Astrocyte of the spinal cord (primary cell): ENCODE results near the gene POLR2J.

Experiments used
- DNase-seq: peaks from one replicate; pipeline ENCODE4 v3.0.0; 2011; ENCODE audit warnings: low read depth, low spot score
- H3K4me3 ChIP-seq: 2 replicates; pipeline ENCODE4 v1.5.1; 2011; ENCODE audit warnings: low read depth, mild to moderate bottlenecking, low read length, moderate library complexity
- in situ Hi-C: cut with HindIII; loops from 2 replicates; pipeline ENCODE4 v1.10.0; 2017; ENCODE audit warnings: low sequenced_read_pairs
- TF ChIP-seq, protein P1 (sequence below): IDR thresholded peaks from 2 replicates; pipeline ENCODE4 v1.5.1; 2012; ENCODE audit warnings: low read depth, mild to moderate bottlenecking, low read length, inconsistent platforms

The POLR2J gene

DNA sequence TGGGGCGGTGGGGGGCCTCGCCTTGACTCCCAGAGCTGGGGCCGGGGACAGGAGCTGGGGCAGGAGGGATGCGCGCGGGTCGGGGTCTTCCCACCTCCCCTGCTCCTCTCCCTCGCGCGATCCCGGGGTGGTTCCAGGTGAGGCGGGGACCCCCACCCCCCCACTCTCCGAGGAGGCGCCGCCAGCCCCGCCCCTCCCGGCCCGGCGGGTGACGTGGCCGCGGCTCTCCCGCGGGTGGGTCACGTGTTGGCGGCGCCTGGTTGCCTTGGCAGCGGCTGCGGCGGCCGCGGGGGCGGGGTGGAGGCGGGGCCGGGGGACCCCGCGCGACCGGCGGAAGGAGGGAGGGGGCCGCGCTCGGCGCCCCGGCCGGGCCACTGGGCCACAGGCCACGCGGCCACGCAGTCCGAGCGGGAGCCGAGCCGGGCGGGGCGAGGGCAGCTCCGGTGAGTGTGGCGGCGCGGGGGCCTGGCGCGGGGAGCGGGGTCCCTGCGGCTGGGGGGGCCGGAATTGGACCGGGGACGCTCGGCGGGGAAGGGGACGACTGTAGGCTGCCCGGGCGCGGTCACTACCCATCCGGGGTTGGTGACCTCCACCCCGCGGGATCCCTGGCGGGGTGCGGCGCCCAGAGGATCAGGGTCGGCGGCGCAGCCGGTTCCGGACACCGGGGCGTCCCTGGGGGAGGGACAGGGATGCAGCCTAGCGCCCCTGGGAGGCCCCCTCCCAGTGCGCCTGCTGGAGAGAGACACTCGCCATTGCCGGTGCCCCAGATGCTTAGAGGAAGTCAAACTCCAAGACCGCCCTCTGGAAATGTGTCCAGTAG is 45.3 kb downstream of the POLR2J start, which contains the start of gene ORAI2:
TSS of gene ORAI2 (plus strand) at position 357 of the 820 bp plus-strand sequence. CDS start 5,382 bp downstream, outside the sequence.
- in situ Hi-C loops = no loop called here
- peak; percentile 62 for DNase-seq
- TF ChIP-seq, protein P1, sequence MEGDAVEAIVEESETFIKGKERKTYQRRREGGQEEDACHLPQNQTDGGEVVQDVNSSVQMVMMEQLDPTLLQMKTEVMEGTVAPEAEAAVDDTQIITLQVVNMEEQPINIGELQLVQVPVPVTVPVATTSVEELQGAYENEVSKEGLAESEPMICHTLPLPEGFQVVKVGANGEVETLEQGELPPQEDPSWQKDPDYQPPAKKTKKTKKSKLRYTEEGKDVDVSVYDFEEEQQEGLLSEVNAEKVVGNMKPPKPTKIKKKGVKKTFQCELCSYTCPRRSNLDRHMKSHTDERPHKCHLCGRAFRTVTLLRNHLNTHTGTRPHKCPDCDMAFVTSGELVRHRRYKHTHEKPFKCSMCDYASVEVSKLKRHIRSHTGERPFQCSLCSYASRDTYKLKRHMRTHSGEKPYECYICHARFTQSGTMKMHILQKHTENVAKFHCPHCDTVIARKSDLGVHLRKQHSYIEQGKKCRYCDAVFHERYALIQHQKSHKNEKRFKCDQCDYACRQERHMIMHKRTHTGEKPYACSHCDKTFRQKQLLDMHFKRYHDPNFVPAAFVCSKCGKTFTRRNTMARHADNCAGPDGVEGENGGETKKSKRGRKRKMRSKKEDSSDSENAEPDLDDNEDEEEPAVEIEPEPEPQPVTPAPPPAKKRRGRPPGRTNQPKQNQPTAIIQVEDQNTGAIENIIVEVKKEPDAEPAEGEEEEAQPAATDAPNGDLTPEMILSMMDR = no peak
- peak within 1 kb of the TSS; percentile 65 for H3K4me3 ChIP-seq

DNA sequence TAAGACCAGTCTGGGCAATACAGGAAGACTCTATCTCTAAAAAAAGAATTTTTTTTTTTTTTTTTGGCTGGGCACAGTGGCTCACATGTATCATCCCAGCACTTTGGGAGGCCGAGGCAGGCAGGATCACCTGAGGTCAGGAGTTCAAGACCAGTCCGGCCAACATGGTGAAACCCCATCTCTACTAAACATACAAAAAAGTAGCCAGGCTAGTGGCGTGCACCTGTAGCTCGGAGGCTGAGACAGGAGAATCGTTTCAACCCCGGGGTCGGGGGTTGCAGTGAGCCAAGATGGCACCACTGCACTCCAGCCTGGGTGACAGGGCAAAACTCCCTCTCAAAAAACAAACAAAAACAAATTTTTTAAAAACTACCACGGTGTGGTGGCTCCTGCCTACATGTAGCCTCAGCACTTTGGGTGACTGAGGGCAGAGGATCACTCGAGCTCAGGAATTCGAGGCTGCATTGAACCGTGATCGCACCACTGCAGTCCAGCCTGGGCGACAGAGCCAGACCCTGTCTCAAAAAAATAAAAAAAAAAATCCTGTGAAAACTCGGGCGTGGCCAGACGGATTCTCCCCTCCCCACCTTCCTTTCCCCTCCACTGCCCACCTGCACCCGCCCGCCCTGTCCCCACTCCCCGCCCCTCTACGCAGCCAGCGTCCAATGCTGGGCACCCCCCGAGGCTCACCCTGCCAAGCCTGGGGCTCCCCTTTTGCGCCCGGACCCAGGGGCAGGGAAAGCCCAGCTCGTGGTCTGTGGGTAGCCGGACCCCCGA is 46.1 kb downstream of the POLR2J start:
- TF ChIP-seq, protein P1 = no peak
- H3K4me3 ChIP-seq = peak overlapping the region; percentile 65
- in situ Hi-C loops = no loop called here
- DNase-seq = no peak

DNA sequence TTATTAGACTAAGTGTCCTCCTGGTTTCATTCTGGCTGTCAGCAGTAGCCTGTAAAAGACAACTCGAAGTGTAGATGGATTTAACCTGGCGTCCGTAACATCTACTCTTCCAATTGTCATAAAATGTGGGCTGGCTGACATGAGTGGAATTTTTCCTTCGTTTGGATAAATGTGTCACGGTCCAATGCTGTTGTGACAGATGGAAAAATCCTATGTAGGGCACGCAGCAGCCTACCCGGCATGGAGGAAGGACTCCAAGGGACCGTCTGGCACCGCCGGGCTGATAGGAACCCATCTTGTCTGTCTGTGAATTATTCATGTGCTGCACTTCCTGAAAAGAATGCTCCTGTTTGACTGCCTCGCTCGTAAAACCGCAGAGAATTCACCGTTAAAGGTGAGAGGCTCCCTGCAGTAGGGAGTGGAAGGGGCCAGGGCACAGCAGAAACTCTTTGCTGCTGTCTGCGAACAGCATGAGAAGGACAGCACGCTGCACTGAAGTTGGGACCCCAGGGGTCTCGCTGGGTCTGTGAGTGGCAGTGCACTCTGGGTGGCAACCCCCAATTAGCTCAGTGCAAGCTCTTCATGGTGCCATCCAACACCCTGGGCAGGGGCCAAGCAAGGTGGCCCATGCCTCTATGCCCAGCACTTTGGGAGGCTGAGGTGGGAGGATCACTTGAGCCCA is 47.0 kb downstream of the POLR2J start:
- no peak for DNase-seq
- H3K4me3 ChIP-seq = no peak overlapping the region
- in situ Hi-C loops = no loop called here
- TF ChIP-seq, protein P1 = no peak

DNA sequence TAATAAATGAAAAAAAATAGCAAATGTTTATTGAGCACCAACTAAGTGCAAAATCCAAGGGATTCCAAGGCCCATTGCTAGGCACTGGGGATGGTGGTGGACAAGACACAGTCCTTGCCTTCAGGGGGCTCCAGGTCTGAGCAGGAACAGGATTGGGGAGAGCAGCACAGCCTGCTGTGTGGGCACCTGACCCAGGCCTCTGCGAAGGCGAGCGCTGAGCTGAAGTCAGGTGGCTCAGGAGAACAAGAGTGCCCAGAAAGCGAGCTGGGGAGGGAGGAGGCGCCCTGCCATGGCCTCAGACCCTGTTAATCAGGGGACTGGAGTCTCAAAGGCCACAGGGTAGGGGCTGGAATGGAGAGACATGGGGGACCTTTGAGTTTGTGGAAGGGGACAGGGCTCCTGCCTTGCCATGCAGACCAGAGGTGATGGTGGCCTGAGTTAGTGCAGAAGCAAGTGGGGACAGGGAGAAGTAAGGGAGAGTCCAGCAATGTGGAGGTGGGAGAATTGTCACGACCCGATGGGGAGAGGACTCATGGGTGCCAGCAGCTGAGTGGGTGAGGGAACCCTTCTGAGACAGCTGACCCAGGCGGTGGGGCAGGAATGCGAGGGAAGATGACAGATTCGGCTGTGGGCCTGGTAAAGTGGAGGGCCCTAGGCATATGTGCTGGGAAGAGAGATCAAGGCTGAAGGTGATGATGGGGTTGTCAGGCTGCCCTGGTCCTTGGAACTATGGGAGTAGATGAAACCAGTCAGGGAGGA is 49.4 kb downstream of the POLR2J start:
- in situ Hi-C loops = no loop called here
- H3K4me3 ChIP-seq = no peak overlapping the region

GRCh38 chr7:102427019-102427405 is 51.7 kb downstream of the POLR2J start:
- in situ Hi-C loops = no loop called here
- no peak for DNase-seq

More for the DNA sequence above, 49.4 kb downstream of the POLR2J start:
- DNase-seq = no peak
- TF ChIP-seq, protein P1 = no peak

More at GRCh38 chr7:102427019-102427405, 51.7 kb downstream of the POLR2J start:
- TF ChIP-seq, protein P1 = no peak
- H3K4me3 ChIP-seq = no peak overlapping the region
